SH-SY5Y (cell line): ENCODE data around the gene LOC101059915.

Experiments
- GATA2 ChIP-seq: IDR thresholded peaks from 2 replicates; pipeline ENCODE4 v1.6.1; 2011; ENCODE audit warnings: mild to moderate bottlenecking, low read depth, low read length
- GATA3 ChIP-seq: IDR thresholded peaks from 2 replicates; pipeline ENCODE4 v1.6.1; 2011; ENCODE audit warnings: low read depth, mild to moderate bottlenecking, low read length, moderate library complexity

LOC101059915 gene

DNA sequence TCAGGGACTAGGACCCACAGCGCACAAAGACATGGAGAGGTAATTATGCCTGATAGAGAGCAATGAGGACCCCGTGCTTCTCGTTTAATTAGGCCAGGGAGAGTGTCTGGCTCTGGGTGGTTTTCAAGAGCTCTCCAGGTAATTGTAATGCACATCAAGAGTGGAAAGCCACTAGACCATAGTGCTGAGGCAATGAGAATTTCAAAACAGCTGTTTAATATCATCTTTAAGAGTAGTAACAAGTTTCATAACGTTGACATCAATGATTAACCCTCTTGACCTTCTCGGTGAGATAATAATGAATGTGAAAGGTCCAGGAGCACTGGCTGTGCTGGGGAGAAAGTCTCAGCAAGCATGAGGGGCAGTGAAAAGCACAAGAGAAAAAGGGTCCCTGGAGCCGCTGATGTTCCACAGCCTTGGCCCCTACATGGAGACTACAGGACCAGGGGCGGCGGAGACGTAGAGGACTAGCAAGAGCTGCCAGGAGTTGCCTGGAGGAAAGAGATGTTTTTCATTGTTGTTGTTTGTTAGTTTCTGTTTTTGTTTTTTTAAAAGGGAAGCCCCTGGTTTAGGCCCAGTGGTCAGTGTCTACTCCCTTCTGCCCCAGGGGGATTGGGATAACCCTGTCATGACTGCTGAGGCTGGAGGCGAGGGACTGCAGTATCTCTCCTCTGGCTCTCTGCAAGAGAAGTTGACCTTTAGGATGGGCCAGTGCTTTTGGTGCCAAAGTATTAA is 34.3 kb upstream of the LOC101059915 start:
- no peak for TF ChIP-seq GATA3
- TF ChIP-seq GATA2 = no peak

DNA sequence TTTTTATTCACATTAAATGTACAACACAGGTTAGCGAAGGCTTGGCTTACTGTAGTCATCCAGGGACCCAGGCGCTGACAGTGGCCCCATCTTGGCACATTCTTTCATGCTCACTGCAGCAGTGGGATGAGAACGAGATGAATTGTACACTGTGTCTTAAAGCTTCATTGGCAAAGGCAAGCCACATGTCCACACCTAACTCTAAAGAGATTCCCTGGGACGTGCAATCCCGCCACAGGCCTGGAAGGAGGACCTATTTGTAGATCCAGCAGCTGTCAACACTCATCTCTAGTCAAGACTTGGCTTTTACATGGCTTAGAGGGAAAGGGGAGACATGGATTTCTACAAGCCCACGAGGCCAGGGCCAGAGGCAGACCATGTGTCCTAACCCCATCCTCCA is 33.0 kb upstream of the LOC101059915 start:
- TF ChIP-seq GATA3 (no peak), GATA2 (no peak)

DNA sequence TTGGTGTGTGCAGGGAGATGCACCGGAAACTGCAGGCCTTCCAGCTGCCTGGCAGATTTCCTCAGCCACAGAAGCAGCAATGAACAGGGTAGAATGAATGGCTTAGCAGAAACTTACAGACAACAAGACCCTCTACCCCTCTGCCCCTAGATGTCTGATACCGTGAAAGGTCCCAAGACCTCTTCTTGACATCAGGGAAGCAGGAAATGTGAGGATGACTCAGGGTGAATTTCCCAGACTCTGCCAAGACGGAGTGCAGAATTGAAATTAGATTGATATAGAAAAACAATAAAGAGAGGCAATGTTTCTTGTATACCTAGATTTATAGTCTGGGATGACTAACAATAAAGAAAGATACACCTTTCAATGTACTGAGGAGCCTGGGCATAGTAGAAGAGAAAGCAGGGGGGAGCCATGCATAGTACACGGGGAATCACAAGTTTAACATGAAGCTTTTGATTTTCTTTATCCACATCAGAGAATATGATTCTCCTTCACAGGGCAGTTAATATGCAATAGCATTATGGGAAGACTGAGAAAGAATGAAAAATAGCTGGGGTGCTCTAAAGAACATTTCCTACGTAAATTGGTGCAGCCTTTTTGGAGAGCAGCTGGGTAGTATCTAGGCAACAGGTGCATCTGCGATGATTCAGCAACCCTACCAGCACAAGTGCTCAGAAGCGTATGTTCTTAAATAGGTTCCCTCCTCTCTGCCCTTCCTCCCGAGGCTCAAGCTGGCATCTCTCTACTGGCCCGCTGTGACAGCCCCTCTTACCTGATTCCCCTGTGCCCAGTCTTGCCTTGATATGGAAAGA is 30.7 kb upstream of the LOC101059915 start:
- TF ChIP-seq GATA3 = no peak
- TF ChIP-seq GATA2 = no peak

DNA sequence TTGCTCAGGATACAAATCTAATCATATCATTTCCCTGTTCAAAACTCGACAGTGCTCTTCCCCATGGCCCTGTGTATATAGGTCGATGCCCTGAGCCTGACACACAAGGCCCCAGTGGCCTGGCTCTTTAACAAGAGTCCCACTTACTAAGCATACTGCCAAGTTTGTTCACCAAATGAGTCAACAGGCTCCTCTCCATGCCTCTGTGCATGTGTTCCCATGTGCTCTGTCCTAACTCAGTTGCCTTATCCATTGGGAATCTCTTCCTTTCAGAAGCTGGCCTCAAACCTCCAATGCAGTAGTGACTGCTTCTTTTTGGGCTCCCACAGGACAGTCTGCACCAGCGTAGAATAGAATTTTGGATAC is 30.1 kb upstream of the LOC101059915 start:
- TF ChIP-seq GATA3 (no peak), GATA2 (no peak)

DNA sequence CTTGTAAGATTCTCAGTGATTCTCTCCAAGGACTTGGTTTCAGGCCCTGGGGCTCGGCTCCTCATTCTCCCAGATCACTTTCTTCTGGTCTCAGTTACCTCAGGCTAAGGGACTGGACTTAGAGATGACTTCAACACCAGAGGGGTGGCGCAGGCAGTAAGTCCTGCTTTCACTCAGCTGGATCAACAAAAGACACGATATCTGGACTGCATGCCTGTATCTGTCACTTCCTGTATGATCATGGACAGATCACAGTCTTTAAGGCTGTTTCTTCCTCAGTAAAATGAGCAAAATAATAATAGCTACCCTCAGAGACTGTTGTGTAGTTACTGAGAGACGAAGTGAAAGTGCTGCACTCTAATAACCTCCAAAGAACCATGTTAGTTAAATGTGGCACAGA is 29.5 kb upstream of the LOC101059915 start:
- TF ChIP-seq GATA2 (no peak), GATA3 (no peak)

DNA sequence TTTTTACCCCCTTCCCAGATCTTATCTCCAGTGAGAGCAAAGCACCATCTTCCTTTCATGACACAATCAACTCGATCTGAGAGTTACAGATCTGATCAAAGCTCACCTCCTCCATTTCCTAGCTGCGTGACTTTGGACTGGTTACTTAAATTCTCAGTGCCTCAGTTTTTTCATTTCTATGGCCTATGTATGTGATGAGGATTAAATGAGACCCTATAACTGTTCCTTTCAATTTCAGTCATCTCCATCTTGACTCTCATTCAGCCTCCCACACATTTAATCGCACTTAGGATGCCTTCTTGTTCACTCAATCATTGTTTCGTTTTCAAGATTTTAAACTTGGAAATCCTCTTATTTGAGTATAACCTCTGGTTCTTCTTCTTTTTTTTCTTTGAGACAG is 28.9 kb upstream of the LOC101059915 start:
- TF ChIP-seq GATA3 (no peak), GATA2 (no peak)

DNA sequence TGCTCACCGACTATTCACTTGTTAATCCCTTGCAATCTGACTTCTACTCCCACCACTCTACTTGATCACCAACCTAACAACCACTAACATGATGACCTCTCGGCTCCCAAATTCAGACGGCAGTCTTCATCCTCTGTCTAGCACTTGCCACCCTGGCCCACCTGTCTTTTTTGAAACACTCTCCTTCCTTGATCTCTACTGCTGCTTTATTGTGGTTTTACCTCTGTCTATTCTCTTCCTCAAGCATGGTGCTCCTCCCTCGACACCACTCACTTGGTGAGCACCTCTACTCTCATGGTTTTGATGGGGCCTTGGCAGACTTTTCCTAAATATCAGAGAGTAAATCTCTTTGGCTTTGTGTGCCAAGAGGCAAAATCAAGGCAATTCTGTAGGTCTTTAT is 27.3 kb upstream of the LOC101059915 start:
- no peak for TF ChIP-seq GATA2
- TF ChIP-seq GATA3 = no peak

DNA sequence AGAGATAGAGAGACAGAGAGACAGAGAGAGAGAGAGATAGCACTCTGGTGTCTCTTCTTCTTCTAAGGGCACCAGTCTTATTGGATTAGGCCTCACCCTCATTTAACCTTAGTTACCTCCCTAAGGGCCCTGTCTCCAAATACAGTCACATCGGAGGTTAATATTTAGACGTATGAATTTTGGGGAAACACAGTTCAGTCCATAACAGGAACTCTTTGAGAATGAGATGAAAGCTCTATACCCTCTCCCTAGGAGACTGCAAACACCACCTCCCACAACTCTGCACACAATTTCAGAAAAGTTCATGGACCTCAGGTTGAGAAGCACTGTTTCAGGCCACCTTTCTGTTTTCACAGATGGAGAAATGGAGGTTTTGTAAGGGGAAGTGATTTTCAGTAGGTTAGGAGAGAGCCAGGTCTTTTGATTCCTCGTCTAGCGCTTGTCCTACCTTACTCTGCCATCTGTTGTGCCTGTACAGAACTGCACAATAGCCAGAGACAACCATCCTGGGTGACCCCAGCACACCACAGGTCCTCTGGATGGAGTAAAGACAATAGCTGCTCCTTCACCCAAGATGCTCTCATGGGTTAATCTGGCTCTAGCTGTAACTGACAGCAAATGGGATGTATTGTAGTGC is 16.9 kb upstream of the LOC101059915 start:
- TF ChIP-seq GATA2 (no peak), GATA3 (no peak)

DNA sequence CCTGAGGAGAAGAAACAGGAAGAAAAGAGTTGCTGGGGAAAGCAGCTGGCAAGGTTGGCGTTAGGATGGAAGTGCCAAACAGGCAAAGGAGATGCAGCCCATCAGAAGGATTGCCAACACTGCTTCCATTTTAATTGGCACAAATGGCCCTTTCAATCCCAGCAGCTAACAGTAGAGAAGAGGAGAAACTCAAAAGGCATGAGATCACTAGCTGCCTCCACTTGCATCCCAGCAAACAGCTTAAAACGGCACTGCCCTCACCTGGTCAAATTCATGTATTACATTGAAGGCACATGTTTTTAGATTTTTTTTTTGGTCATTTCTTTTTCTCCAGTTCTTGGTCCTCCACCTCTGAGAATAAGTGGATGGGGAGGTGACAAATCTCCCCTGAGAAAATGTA is 14.9 kb upstream of the LOC101059915 start:
- TF ChIP-seq GATA3 (no peak), GATA2 (no peak)

DNA sequence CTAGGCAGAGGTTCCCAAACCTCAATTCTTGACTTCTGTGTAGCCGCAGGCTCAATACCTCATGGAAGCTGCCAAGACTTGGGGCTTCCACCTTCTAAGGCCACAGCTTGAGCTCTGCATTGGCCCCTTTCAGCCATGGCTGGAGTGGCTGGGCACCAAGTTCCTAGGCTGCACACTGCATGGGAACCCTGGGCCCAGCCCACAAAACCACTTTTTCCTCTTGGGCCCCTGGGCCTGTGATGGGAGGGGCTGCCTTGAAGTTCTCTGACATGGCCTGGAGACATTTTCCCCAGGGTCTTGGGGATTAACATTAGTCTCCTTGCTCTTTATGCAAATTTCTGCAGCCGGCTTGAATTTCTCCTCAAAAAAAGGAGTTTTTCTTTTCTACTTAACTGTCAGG is 14.0 kb upstream of the LOC101059915 start:
- TF ChIP-seq GATA2 (no peak), GATA3 (no peak)

DNA sequence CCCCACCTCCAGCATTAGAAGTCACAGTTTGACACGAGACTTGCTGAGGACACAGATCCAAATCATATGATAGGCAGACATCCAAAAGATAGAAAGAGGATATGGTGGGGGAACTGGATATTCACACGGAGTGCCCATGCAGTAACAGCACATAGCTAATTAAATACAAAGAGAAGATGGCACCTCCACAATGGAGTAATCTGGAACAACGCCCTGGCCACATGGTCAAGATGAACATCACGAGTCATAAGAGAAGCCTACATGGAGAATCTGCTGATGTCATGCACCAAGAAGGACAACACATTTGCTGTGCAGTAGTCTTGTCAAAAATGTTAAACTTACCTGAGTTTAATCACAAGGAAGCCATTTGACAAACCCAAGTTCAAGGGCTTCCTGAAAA is 10.1 kb upstream of the LOC101059915 start:
- no peak for TF ChIP-seq GATA3
- TF ChIP-seq GATA2 = no peak

DNA sequence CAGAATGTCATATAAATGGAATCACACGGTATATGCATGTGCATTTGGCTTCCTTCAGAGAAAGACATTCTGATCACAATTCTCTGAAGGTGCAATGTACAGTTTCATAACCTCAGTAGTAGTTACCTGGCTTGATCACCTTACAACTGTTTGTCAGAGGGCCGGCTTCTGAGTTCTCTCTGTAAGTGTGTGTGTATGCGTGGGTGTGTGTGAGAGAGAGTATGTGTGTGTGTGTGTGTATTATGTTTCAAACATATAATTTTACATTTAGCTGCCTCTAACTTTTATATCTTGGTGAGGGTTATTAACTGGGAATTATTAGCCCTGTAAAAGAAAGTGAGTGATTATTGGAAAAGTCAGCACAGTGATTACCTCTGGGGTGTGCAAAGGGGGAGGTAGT is 8.0 kb upstream of the LOC101059915 start:
- no peak for TF ChIP-seq GATA2
- TF ChIP-seq GATA3 = no peak

DNA sequence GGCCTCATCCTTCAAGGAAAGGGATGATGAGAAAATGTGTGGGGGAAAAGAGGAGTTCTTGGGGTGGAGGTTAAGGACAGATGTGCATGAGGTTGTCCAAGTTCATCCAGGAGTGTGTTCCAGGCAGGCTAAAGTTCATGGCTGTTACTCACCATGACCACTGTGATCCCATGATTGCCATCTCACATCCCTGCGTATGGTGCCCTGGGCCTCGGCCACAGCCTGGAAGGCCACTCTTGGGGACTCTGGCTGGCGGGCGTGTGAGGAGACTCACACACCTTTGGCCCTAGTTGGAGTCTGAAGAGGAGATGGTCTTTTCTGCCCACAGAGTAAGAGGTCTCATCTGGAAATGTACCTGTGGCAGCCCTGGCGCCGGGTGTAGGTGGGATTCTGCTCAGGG is 7.4 kb upstream of the LOC101059915 start:
- TF ChIP-seq GATA3 (no peak), GATA2 (no peak)

DNA sequence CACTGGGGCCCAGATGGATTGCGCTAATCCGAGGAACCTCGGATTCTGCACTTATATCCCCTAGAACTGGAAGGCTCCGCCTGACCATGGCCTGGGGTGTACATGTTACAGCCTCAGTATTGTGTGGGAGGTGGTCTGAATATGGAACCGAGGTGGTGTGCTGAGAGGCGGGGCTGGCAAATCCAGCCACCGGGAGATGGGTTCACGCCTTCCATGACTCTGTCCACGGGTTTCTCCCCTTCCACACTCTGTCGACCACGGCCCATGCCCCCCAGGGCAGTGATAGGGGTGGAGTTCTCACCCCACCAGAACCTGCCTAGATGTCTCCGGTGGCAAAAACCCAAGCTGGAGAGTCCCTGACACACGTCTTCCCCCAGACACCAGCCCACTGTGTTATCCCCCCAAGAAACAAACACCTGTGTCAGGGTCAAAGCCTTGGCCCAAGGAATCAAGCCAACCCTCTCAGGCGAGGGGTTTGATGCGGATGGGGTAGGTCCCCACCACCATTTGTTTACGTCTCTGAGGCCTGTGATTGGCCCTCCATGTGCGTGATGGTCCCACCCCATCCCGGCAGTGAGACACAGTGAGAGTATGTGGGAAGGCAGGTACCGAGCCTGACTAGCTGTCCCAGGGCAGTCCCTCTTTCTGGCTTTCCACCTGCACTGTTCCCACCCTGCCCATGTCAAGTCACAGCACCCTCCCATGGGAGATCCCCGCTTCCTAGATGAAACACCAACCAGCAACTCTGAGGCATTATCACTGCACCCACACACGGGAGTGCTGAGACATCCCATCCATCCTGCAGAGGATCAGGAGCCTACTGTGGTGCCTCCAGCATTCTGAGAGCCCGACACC is 6.6 kb upstream of the LOC101059915 start:
- TF ChIP-seq GATA3 (no peak), GATA2 (no peak)

DNA sequence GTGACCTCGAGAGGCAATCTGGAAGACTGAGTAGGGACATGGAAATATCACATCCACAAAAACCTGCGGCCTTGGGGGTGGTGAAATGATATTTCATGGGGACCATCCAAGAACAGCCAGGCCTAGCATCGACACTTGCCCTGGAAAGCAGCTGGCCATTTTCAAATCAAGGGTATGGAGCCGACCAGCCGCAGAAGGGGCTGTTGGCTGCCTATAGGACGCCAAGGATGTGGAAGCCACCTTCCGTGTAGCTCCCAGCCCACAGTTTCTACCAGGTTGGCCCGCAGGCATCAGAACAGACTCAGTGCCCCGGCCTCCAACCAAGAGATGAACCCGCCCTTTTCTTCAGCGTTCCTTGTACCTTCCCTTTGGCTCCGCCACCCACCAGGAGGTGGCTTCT is 5.4 kb upstream of the LOC101059915 start:
- TF ChIP-seq GATA2 (no peak), GATA3 (no peak)

DNA sequence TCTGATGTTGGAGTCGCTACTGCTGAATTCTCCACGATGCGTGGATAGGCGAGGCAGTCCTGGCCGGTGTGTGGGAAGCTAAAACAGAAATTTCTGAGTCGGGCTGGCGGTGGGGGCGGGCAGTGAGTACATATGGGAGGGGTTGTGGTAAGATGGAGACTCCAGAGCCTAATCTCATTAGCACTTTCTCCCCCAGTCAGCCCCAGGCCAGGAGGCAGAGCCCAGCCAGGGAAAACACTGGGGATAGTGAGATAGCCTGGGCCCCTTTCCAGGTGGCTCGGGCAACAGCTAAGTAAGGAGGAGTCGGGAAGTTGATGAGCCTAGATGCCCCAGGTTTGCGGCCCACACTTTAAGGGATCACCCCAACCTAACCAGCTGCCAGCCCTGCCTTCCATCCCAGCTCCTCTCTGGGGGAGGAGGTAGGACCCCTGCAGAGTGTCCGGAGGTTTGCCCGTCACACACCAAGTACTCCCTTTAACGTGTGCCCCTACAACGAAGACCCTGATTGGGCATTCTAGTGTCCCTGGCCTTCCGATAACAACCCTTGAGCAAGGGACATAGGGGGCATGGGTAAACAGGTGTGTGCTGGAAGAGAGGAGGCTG is 2.4 kb upstream of the LOC101059915 start:
- TF ChIP-seq GATA3 (no peak), GATA2 (no peak)
